ENCODE results near the gene C1QTNF5. TPM values are rescaled to one million over a fixed set of nuclear protein-coding genes. Genes with fewer than 3 reads are reported as not detected.
A peak's percentile ranks its signal among the peaks of the same experiment; 100 is the strongest.

C1QTNF5 gene
- total RNA-seq, 1 donor, result 5.3 TPM

- peak; percentile 31 for DNase-seq (ENCODE audit: low read depth)
- H3K4me3 ChIP-seq (ENCODE audit: low read depth, low read length), result peak overlapping the region; percentile 48
- no peak for TF ChIP-seq CTCF (IDR thresholded peaks at IDR 0.05; ENCODE audit: insufficient read depth, low read length)
These were observed 19.7 kb downstream of the C1QTNF5 start for GRCh38 chr11:119320776-119321524.

- no peak for TF ChIP-seq CTCF (IDR thresholded peaks at IDR 0.05; ENCODE audit: insufficient read depth, low read length)
- DNase-seq (ENCODE audit: low read depth), result no peak
- no peak overlapping the region for H3K4me3 ChIP-seq (ENCODE audit: low read depth, low read length)
These were observed 20.4 kb downstream of the C1QTNF5 start for GRCh38 chr11:119320240-119320775.

GRCh38 chr11:119319700-119320239, 20.9 kb downstream of the C1QTNF5 start:
- TF ChIP-seq CTCF (IDR thresholded peaks at IDR 0.05; ENCODE audit: insufficient read depth, low read length), result no peak
- H3K4me3 ChIP-seq (ENCODE audit: low read depth, low read length), result no peak overlapping the region
- DNase-seq (ENCODE audit: low read depth), result no peak

GRCh38 chr11:119319136-119319699, 21.5 kb downstream of the C1QTNF5 start:
- no peak for TF ChIP-seq CTCF (IDR thresholded peaks at IDR 0.05; ENCODE audit: insufficient read depth, low read length)
- H3K4me3 ChIP-seq (ENCODE audit: low read depth, low read length), result no peak overlapping the region
- DNase-seq (ENCODE audit: low read depth), result no peak

- no peak overlapping the region for H3K4me3 ChIP-seq (ENCODE audit: low read depth, low read length)
- TF ChIP-seq CTCF (IDR thresholded peaks at IDR 0.05; ENCODE audit: insufficient read depth, low read length), result no peak
- DNase-seq (ENCODE audit: low read depth), result peak; percentile 21
These were observed 22.2 kb downstream of the C1QTNF5 start for GRCh38 chr11:119318240-119319135.

GRCh38 chr11:119317592-119318239, 23.0 kb downstream of the C1QTNF5 start:
- DNase-seq (ENCODE audit: low read depth), result no peak
- TF ChIP-seq CTCF (IDR thresholded peaks at IDR 0.05; ENCODE audit: insufficient read depth, low read length), result no peak
- no peak overlapping the region for H3K4me3 ChIP-seq (ENCODE audit: low read depth, low read length)
